Measurements from ENCODE around the gene HOXD4.

The HOXD4 gene

GRCh38 chr2:176188774-176189680, 37.7 kb downstream of the HOXD4 start:
- DNase-seq (ENCODE audit: low spot score), result no peak

GRCh38 chr2:176189681-176190641, 38.6 kb downstream of the HOXD4 start:
- DNase-seq (ENCODE audit: low spot score), result no peak

GRCh38 chr2:176192351-176192750, 41.0 kb downstream of the HOXD4 start:
- no peak for DNase-seq (ENCODE audit: low spot score)

- DNase-seq (ENCODE audit: low spot score), result no peak
Measured at GRCh38 chr2:176193048-176193447, 41.7 kb downstream of the HOXD4 start.

- DNase-seq (ENCODE audit: low spot score), result no peak
Measured at GRCh38 chr2:176199902-176200301, 48.6 kb downstream of the HOXD4 start.

- no peak for DNase-seq (ENCODE audit: low spot score)
Measured at GRCh38 chr2:176200971-176201370, 49.6 kb downstream of the HOXD4 start.

GRCh38 chr2:176202491-176202890, 51.1 kb downstream of the HOXD4 start:
- DNase-seq (ENCODE audit: low spot score), result no peak
